SK-N-SH treated with all-trans-retinoic acid at 6 μM for 48 hours (cell line): ENCODE data around the gene NCDN.

ENCODE experiments used
- BACH2 ChIP-seq: fragments of 250-450 bp; sonication (Bioruptor Pico); IDR thresholded peaks from 2 replicates; pipeline ENCODE4 v1.9.0; 2021; ENCODE audit warnings: mild to moderate bottlenecking, borderline replicate concordance
- CREB5 ChIP-seq: fragments of 250-450 bp; sonication (Bioruptor Pico); IDR thresholded peaks from 2 replicates; pipeline ENCODE4 v1.5.1; 2020; ENCODE audit warnings: low read depth, mild to moderate bottlenecking, moderate library complexity
- GLIS3 ChIP-seq: fragments of 250-450 bp; sonication (Bioruptor Pico); IDR thresholded peaks from 2 replicates; pipeline ENCODE4 v1.5.0; 2020; ENCODE audit warnings: mild to moderate bottlenecking, moderate library complexity
- ISL1 ChIP-seq: fragments of 250-450 bp; sonication (Bioruptor Pico); IDR thresholded peaks from 2 replicates; pipeline ENCODE4 v2.1.2; 2022; ENCODE audit warnings: mild to moderate bottlenecking, moderate library complexity
- PATZ1 ChIP-seq: fragments of 250-450 bp; sonication (Bioruptor Pico); IDR thresholded peaks from 2 replicates; pipeline ENCODE4 v1.8.0; 2020; ENCODE audit warnings: mild to moderate bottlenecking, moderate library complexity, borderline replicate concordance
- ZNF70 ChIP-seq: fragments of 450-650 bp; formaldehyde crosslinking; IDR thresholded peaks from 2 replicates; pipeline ENCODE4 v1.5.0; 2020; ENCODE audit warnings: mild to moderate bottlenecking, moderate library complexity

- TF ChIP-seq CREB5: no peak
- no peak for TF ChIP-seq ISL1 (CRISPR knock-in tag)
- TF ChIP-seq ZNF70 (CRISPR knock-in tag): no peak
- no peak for TF ChIP-seq GLIS3 (CRISPR knock-in tag)
- TF ChIP-seq BACH2 (CRISPR knock-in tag): no peak
- no peak for TF ChIP-seq PATZ1
Observed at GRCh38 chr1:35531368-35531767, 26.2 kb upstream of the NCDN start.
